Measurements from ENCODE around the gene KCTD17. TPM values are rescaled to one million over a fixed set of nuclear protein-coding genes. Genes with fewer than 3 reads are reported as not detected.
A peak's percentile ranks its signal among the peaks of the same experiment; 100 is the strongest.

Gene KCTD17
- total RNA-seq, 2 donors from 2014 or later: 3.6 to 8.3 TPM

DNA sequence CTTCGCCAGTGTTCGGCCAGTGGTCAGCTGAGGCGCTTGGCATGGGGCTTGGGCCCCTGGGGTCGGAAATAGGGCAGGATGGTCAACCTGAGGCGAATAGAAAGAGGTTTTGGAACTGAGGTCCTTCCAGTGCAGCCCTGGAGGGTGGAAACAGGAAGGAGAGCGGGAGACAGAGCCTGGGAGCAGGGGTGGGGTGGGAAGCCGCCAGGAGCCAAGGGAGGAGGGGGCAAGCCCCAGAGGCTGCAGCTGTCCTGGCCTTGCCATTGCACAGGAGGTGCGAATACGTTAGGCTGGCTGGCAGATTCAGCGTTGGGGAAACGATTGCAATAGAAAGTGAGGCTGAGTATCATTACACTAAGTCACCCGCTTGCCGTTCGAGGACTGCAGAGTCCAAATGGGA is 13.9 kb upstream of the KCTD17 start:
- no peaks in the 10 kb centered on the region for H3K36me3 ChIP-seq (replicated peaks in 1 of 2; ENCODE audit: insufficient read depth in 1 of 2, low read depth in 2 of 2)
- H3K27ac ChIP-seq: no peak overlapping the region
- WGBS, 2 donors: 75 to 81% methylated on average over 14 of the region's 14 CpGs
- peaks cover 22% of the 10 kb centered on the region for H3K4me1 ChIP-seq
- DNase-seq (no peak), ATAC-seq (no peak)
- no peaks in the 10 kb centered on the region for H3K9me3 ChIP-seq
- TF ChIP-seq, protein P1, sequence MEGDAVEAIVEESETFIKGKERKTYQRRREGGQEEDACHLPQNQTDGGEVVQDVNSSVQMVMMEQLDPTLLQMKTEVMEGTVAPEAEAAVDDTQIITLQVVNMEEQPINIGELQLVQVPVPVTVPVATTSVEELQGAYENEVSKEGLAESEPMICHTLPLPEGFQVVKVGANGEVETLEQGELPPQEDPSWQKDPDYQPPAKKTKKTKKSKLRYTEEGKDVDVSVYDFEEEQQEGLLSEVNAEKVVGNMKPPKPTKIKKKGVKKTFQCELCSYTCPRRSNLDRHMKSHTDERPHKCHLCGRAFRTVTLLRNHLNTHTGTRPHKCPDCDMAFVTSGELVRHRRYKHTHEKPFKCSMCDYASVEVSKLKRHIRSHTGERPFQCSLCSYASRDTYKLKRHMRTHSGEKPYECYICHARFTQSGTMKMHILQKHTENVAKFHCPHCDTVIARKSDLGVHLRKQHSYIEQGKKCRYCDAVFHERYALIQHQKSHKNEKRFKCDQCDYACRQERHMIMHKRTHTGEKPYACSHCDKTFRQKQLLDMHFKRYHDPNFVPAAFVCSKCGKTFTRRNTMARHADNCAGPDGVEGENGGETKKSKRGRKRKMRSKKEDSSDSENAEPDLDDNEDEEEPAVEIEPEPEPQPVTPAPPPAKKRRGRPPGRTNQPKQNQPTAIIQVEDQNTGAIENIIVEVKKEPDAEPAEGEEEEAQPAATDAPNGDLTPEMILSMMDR (IDR thresholded peaks at IDR 0.05): no peak
- TF ChIP-seq POLR2A (IDR thresholded peaks at IDR 0.05): no peak
- H3K4me3 ChIP-seq: no peak overlapping the region
- H3K27me3 ChIP-seq: no peaks in the 10 kb centered on the region
- intact Hi-C loops (cut with DNase I): no loop called here

DNA sequence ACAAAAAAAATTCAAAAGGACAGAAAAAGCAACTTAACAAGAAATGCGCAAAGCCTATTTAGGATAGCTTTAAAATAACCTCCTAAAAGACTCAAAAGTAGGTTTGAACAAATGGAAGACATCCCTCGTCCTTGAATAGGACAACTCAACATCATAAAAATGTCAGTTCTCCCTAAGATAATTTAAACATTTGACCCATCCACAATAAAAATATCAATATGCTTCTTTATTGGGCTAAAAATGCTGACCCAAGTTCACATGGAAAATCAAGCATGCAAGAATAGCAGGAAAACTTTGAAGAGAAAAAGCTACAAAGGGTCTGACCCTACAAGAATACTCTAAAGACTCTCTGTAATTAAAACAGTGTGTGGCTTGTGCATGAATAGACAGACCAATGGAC is 12.1 kb upstream of the KCTD17 start:
- ATAC-seq (no peak), DNase-seq (no peak)
- no peaks in the 10 kb centered on the region for H3K9me3 ChIP-seq
- WGBS, 2 donors: 84 to 92% methylated on average over 2 of the region's 2 CpGs
- H3K27ac ChIP-seq: no peak overlapping the region
- intact Hi-C loops (cut with DNase I): no loop called here
- no peaks in the 10 kb centered on the region for H3K27me3 ChIP-seq
- H3K4me1 ChIP-seq: peaks cover 17% of the 10 kb centered on the region
- TF ChIP-seq, protein P1 (IDR thresholded peaks at IDR 0.05): no peak
- no peak for TF ChIP-seq POLR2A (IDR thresholded peaks at IDR 0.05)
- H3K4me3 ChIP-seq: no peak overlapping the region
- no peaks in the 10 kb centered on the region for H3K36me3 ChIP-seq (replicated peaks in 1 of 2; ENCODE audit: insufficient read depth in 1 of 2, low read depth in 2 of 2)

DNA sequence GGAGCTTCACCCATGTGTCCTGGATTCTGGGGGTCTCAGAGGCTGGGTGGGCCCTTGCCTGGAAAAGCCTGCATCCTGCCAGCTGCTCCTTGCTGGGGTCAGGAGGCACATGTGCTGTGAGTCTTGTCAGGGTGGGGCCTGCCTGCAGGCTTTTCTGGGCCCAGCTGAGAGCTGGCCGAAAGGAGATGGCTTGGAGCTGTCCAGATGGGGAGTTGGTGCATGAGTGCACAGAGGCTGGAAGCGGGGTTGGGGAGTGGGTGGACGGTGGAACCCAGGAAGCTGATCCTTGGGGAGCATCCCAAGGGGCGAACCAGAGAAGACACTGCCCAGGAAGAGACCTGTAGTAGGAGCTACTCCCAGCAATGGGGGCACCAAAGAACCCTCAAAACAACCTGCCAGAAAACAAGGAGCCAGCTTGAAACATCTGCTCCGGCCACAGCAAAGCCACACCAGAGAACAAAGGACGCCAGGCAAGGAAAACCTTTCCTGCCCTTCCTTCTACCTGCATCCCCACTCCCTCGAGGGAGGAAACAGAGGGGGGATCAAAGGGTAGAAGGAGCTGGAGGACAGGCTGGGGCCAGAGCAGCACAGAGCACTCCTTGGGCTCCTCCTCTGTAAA is 8.2 kb upstream of the KCTD17 start:
- no peak overlapping the region for H3K4me3 ChIP-seq
- intact Hi-C loops (cut with DNase I): no loop called here
- no peaks in the 10 kb centered on the region for H3K27me3 ChIP-seq
- H3K9me3 ChIP-seq: no peaks in the 10 kb centered on the region
- 73 to 78% methylated on average over 7 of the region's 7 CpGs for WGBS, 2 donors
- peak overlapping the region in 3 of 4 donors; percentile 33 to 65 (median 63) for H3K27ac ChIP-seq
- no peak for ATAC-seq
- H3K36me3 ChIP-seq (replicated peaks in 1 of 2; ENCODE audit: insufficient read depth in 1 of 2, low read depth in 2 of 2): no peaks in the 10 kb centered on the region
- TF ChIP-seq, protein P1 (IDR thresholded peaks at IDR 0.05): no peak
- TF ChIP-seq POLR2A (IDR thresholded peaks at IDR 0.05): no peak
- H3K4me1 ChIP-seq: peaks cover 13% of the 10 kb centered on the region
- no peak for DNase-seq

DNA sequence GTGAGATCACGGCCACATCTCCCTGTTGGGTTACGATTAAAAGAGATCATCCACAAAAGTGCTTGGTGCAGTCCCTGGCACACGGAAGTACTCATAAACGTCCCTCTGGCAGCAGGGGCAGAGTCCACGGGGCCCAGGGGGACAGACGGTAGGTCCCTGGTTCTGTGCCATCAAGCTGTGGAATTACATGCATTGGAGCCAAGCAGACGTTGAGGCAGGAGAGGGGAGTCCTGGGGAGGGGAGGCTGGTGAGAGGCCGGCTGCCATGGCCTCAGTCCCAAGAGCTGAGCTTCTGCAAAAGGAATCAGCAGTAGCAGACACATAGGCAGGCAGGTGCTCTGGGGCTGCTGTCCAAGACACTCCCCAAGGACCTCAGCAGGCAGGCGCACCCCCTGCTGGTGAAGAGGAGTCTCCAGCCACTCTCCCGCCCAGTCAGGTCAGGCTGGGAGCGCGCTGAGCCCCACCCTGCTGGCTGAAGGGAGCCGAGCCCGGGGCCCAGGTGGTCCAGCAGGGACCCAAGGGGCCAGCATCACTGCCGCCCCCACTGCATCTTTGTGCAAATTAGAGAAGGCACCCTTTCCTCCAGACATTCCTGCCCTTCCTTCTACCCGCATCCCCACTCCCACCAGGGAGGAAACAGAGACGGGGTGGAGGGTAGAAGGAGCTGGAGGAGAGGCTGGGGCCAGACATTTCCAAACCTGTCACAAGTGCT is 7.6 kb upstream of the KCTD17 start:
- 21 to 32% methylated on average over 9 to 17 of the region's 17 CpGs for WGBS, 2 donors
- peak in 1 of 3 donors; percentile 17 for TF ChIP-seq POLR2A (IDR thresholded peaks at IDR 0.05)
- TF ChIP-seq, protein P1 (IDR thresholded peaks at IDR 0.05): peak; percentile 69 to 94 (median 88)
- Histone ChIP-seq H3K9me3 (no peaks in the 10 kb centered on the region), H3K36me3 (replicated peaks in 1 of 2; ENCODE audit: insufficient read depth in 1 of 2, low read depth in 2 of 2) (no peaks in the 10 kb centered on the region), H3K27me3 (no peaks in the 10 kb centered on the region), H3K4me1 (peaks cover 13% of the 10 kb centered on the region), H3K27ac (peak overlapping the region in 3 of 4 donors; percentile 33 to 65 (median 63)), H3K4me3 (no peak overlapping the region)
- intact Hi-C loops (cut with DNase I): no loop called here
- ATAC-seq (peak; percentile 97), DNase-seq (peak; percentile 88 to 94 (median 92))
